CD8-positive, alpha-beta memory T cell (primary cell): ENCODE results near the gene KIN. TPM values are rescaled to one million over a fixed set of nuclear protein-coding genes. Genes with fewer than 3 reads are reported as not detected.
"Not testable (repeated sequence)": the region's sequence is repeated elsewhere in the genome, so short reads cannot be mapped to it uniquely, and the experiment has no call there.

Experiments used
- CTCF ChIA-PET: fragments of 350-600 bp; sonication (Branson Sonifier 250); formaldehyde crosslinking; loops from one replicate; lab custom pipeline; 2021; ENCODE audit warnings: antibody characterized with exemption; lab: Charles Lee
- POLR2A ChIA-PET: fragments of 350-600 bp; sonication (Branson Sonifier 250); formaldehyde crosslinking; loops from one replicate; lab custom pipeline; 2021; ENCODE audit warnings: antibody characterized with exemption; lab: Charles Lee
- DNase-seq, 5 donors: peaks; one replicate each; pipeline versions ENCODE4 v3.0.0 to v3.0.0-alpha.2; 2020 to 2022; ENCODE audit warnings: mixed read lengths in 1 of 5
- H3K27ac ChIP-seq: one replicate; pipeline ENCODE4 v1.7.0; 2013; ENCODE audit warnings: low read depth, mild to moderate bottlenecking, low read length, moderate library complexity
- H3K27me3 ChIP-seq: 2 replicates; pipeline ENCODE4 v1.7.0; 2013; ENCODE audit warnings: low read length, mild to moderate bottlenecking; ENCODE audit not compliant: insufficient read depth, poor library complexity, severe bottlenecking
- H3K36me3 ChIP-seq: 2 replicates; pipeline ENCODE4 v1.7.0; 2013; ENCODE audit warnings: mild to moderate bottlenecking, low read length, moderate library complexity; ENCODE audit not compliant: insufficient read depth
- H3K4me1 ChIP-seq: 2 replicates; pipeline ENCODE4 v1.7.0; 2013; ENCODE audit warnings: mild to moderate bottlenecking, low read length, moderate library complexity; ENCODE audit not compliant: insufficient read depth
- H3K4me3 ChIP-seq: 2 replicates; pipeline ENCODE4 v1.7.0; 2013; ENCODE audit warnings: mild to moderate bottlenecking, low read length
- H3K9me3 ChIP-seq: 2 replicates; pipeline ENCODE4 v1.7.0; 2013; ENCODE audit warnings: mild to moderate bottlenecking, low read length
- H3K27ac Mint-ChIP-seq, 8 donors: one replicate each; pipeline ENCODE4 v1.8.0; 2020 to 2021; ENCODE audit warnings: mixed read lengths in 8 of 8, mild to moderate bottlenecking in 6 of 8, inconsistent platforms in 3 of 8, moderate library complexity in 3 of 8
- H3K27me3 Mint-ChIP-seq, 2 donors: one replicate each; pipeline ENCODE4 v1.8.0; 2020 to 2021; ENCODE audit warnings: mixed read lengths in 2 of 2, mild to moderate bottlenecking in 1 of 2, moderate library complexity in 1 of 2
- H3K36me3 Mint-ChIP-seq, 3 donors: one replicate each; pipeline ENCODE4 v1.8.0; 2020 to 2021; ENCODE audit warnings: mixed read lengths in 3 of 3, inconsistent platforms in 1 of 3, mild to moderate bottlenecking in 1 of 3
- H3K4me1 Mint-ChIP-seq, 3 donors: one replicate each; pipeline ENCODE4 v1.8.0; 2020 to 2021; ENCODE audit warnings: mixed read lengths in 3 of 3, inconsistent platforms in 1 of 3, mild to moderate bottlenecking in 1 of 3
- H3K4me3 Mint-ChIP-seq, 7 donors: one replicate each; pipeline ENCODE4 v1.8.0; 2020 to 2021; ENCODE audit warnings: mixed read lengths in 7 of 7, mild to moderate bottlenecking in 6 of 7, moderate library complexity in 4 of 7, inconsistent platforms in 2 of 7
- H3K9me3 Mint-ChIP-seq, 5 donors: one replicate each; pipeline ENCODE4 v1.8.0; 2020 to 2022; ENCODE audit warnings: mixed read lengths in 5 of 5, mild to moderate bottlenecking in 3 of 5, moderate library complexity in 2 of 5, inconsistent platforms in 1 of 5
- polyA plus RNA-seq: library from polyadenylated mRNA; unstranded; fragments of 300-500 nt; fragmentation: Illumina TruSeq; gene quantifications from one replicate; pipeline ENCODE4 v1.2.3, GENCODE V29; 2021
- total RNA-seq, 2 experiments: library from RNA; stranded (reverse); gene quantifications; one replicate each; pipeline ENCODE4 v1.2.3, GENCODE V29; 2021

Gene KIN
- total and polyA plus RNA-seq, 3 experiments from 2014 or later = 4.8 to 17.7 (median 15.4) TPM

- CTCF ChIA-PET = no interaction called here
- no peak overlapping the region for H3K4me3 Mint-ChIP-seq
- Histone ChIP-seq H3K27ac (no peak overlapping the region), H3K27me3 (no peaks in the 10 kb centered on the region), H3K36me3 (no peaks in the 10 kb centered on the region), H3K4me1 (no peaks in the 10 kb centered on the region), H3K4me3 (no peak overlapping the region), H3K9me3 (no peaks in the 10 kb centered on the region)
- DNase-seq = no peak
- H3K27me3 Mint-ChIP-seq = peaks cover 16 to 46% of the 10 kb centered on the region in 2 donors
- peaks cover 0 to 1% (median 0%) of the 10 kb centered on the region in 5 donors for H3K9me3 Mint-ChIP-seq
- H3K4me1 Mint-ChIP-seq = no peaks in the 10 kb centered on the region
- H3K27ac Mint-ChIP-seq = no peak overlapping the region
- H3K36me3 Mint-ChIP-seq = peaks cover 0 to 4% (median 3%) of the 10 kb centered on the region in 3 donors
- POLR2A ChIA-PET = no interaction called here
Measured at GRCh38 chr10:7717767-7718166, 70.0 kb downstream of the KIN start.

- no peak overlapping the region for H3K27ac Mint-ChIP-seq
- no peaks in the 10 kb centered on the region for H3K9me3 Mint-ChIP-seq
- no peaks in the 10 kb centered on the region for H3K9me3 ChIP-seq
- H3K36me3 ChIP-seq = no peaks in the 10 kb centered on the region
- ChIA-PET CTCF (no interaction called here), POLR2A (no interaction called here)
- H3K4me3 Mint-ChIP-seq = no peak overlapping the region
- no peak overlapping the region for H3K4me3 ChIP-seq
- H3K27me3 Mint-ChIP-seq = peaks cover 21 to 57% of the 10 kb centered on the region in 2 donors
- no peak overlapping the region for H3K27ac ChIP-seq
- H3K4me1 ChIP-seq = no peaks in the 10 kb centered on the region
- H3K27me3 ChIP-seq = no peaks in the 10 kb centered on the region
- no peak for DNase-seq
- H3K4me1 Mint-ChIP-seq = no peaks in the 10 kb centered on the region
- peaks cover 0 to 3% (median 3%) of the 10 kb centered on the region in 3 donors for H3K36me3 Mint-ChIP-seq
Measured at GRCh38 chr10:7715515-7715914, 72.3 kb downstream of the KIN start.

- H3K9me3 ChIP-seq, POLR2A ChIA-PET, H3K36me3 ChIP-seq, H3K4me1 Mint-ChIP-seq, H3K4me1 ChIP-seq, H3K9me3 Mint-ChIP-seq, CTCF ChIA-PET, H3K27me3 ChIP-seq, H3K27ac Mint-ChIP-seq, H3K4me3 Mint-ChIP-seq, H3K27ac ChIP-seq, DNase-seq, H3K4me3 ChIP-seq, H3K36me3 Mint-ChIP-seq: not testable (repeated sequence)
- H3K27me3 Mint-ChIP-seq = peaks cover 14 to 48% of the 10 kb centered on the region in 2 donors
Measured at GRCh38 chr10:7711075-7711474, 76.7 kb downstream of the KIN start.

- CTCF ChIA-PET = no interaction called here
- peaks cover 1% of the 10 kb centered on the region for H3K27me3 ChIP-seq
Measured at GRCh38 chr10:7710446-7710845, 77.3 kb downstream of the KIN start.

GRCh38 chr10:7708832-7709231 is 79.0 kb downstream of the KIN start:
- H3K9me3 Mint-ChIP-seq = no peaks in the 10 kb centered on the region
- ChIA-PET CTCF (interaction anchor here (1.6 kb wide), 1 partner anchor 22 kb away, joined by 4 read pairs; no protein-coding TSS in a partner anchor), POLR2A (no interaction called here)
- Histone ChIP-seq H3K9me3 (no peaks in the 10 kb centered on the region), H3K36me3 (no peaks in the 10 kb centered on the region), H3K4me1 (no peaks in the 10 kb centered on the region), H3K27ac (no peak overlapping the region), H3K27me3 (peaks cover 6% of the 10 kb centered on the region), H3K4me3 (no peak overlapping the region)
- no peaks in the 10 kb centered on the region for H3K4me1 Mint-ChIP-seq
- H3K36me3 Mint-ChIP-seq = no peaks in the 10 kb centered on the region
- H3K27ac Mint-ChIP-seq = no peak overlapping the region
- no peak overlapping the region for H3K4me3 Mint-ChIP-seq
- DNase-seq = no peak
- peaks cover 15 to 52% of the 10 kb centered on the region in 2 donors for H3K27me3 Mint-ChIP-seq

More at GRCh38 chr10:7710446-7710845, 77.3 kb downstream of the KIN start:
- Mint-ChIP-seq H3K9me3 (no peaks in the 10 kb centered on the region), H3K36me3 (no peaks in the 10 kb centered on the region), H3K27me3 (peaks cover 13 to 47% of the 10 kb centered on the region in 2 donors), H3K4me3 (no peak overlapping the region), H3K27ac (no peak overlapping the region), H3K4me1 (no peaks in the 10 kb centered on the region)
- no peak overlapping the region for H3K27ac ChIP-seq
- H3K36me3 ChIP-seq = no peaks in the 10 kb centered on the region
- no peaks in the 10 kb centered on the region for H3K4me1 ChIP-seq
- POLR2A ChIA-PET = no interaction called here
- no peak overlapping the region for H3K4me3 ChIP-seq
- no peak for DNase-seq
- no peaks in the 10 kb centered on the region for H3K9me3 ChIP-seq

GRCh38 chr10:7707858-7708622 is 79.8 kb downstream of the KIN start:
- no peak overlapping the region for H3K27ac Mint-ChIP-seq
- H3K4me3 ChIP-seq = no peak overlapping the region
- no peak overlapping the region for H3K27ac ChIP-seq
- POLR2A ChIA-PET = no interaction called here
- no peaks in the 10 kb centered on the region for H3K4me1 Mint-ChIP-seq
- DNase-seq = no peak
- peaks cover 6% of the 10 kb centered on the region for H3K27me3 ChIP-seq
- H3K36me3 Mint-ChIP-seq = no peaks in the 10 kb centered on the region
- H3K9me3 ChIP-seq = no peaks in the 10 kb centered on the region
- H3K27me3 Mint-ChIP-seq = peaks cover 15 to 54% of the 10 kb centered on the region in 2 donors
- CTCF ChIA-PET = interaction anchor here (1.3 to 1.6 kb wide), 2 partner anchors 9 to 21 kb away, joined by 3 to 4 read pairs; no protein-coding TSS in a partner anchor
- no peaks in the 10 kb centered on the region for H3K9me3 Mint-ChIP-seq
- no peaks in the 10 kb centered on the region for H3K36me3 ChIP-seq
- H3K4me3 Mint-ChIP-seq = no peak overlapping the region
- no peaks in the 10 kb centered on the region for H3K4me1 ChIP-seq

GRCh38 chr10:7707102-7707501 is 80.7 kb downstream of the KIN start:
- CTCF ChIA-PET = interaction anchor here (1.3 to 1.6 kb wide), 2 partner anchors 8 to 20 kb away, joined by 3 to 4 read pairs; no protein-coding TSS in a partner anchor
- H3K27ac Mint-ChIP-seq = no peak overlapping the region
- H3K4me1 Mint-ChIP-seq = no peaks in the 10 kb centered on the region
- POLR2A ChIA-PET = no interaction called here
- H3K4me3 Mint-ChIP-seq = no peak overlapping the region
- H3K27me3 ChIP-seq = peaks cover 6% of the 10 kb centered on the region
- H3K27me3 Mint-ChIP-seq = peaks cover 13 to 57% of the 10 kb centered on the region in 2 donors
- H3K9me3 ChIP-seq = no peaks in the 10 kb centered on the region
- no peaks in the 10 kb centered on the region for H3K9me3 Mint-ChIP-seq
- H3K27ac ChIP-seq = no peak overlapping the region
- no peaks in the 10 kb centered on the region for H3K36me3 Mint-ChIP-seq
- no peak for DNase-seq
- H3K36me3 ChIP-seq = no peaks in the 10 kb centered on the region
- H3K4me3 ChIP-seq = no peak overlapping the region
- H3K4me1 ChIP-seq = no peaks in the 10 kb centered on the region

- Histone ChIP-seq H3K4me3 (no peak overlapping the region), H3K27ac (no peak overlapping the region), H3K9me3 (no peaks in the 10 kb centered on the region), H3K36me3 (no peaks in the 10 kb centered on the region), H3K4me1 (no peaks in the 10 kb centered on the region), H3K27me3 (peaks cover 6% of the 10 kb centered on the region)
- CTCF ChIA-PET = no interaction called here
- POLR2A ChIA-PET = no interaction called here
- no peaks in the 10 kb centered on the region for H3K36me3 Mint-ChIP-seq
- H3K27ac Mint-ChIP-seq = no peak overlapping the region
- no peak for DNase-seq
- H3K4me3 Mint-ChIP-seq = no peak overlapping the region
- H3K4me1 Mint-ChIP-seq = no peaks in the 10 kb centered on the region
- no peaks in the 10 kb centered on the region for H3K9me3 Mint-ChIP-seq
- peaks cover 13 to 56% of the 10 kb centered on the region in 2 donors for H3K27me3 Mint-ChIP-seq
Measured at GRCh38 chr10:7706534-7707073, 81.2 kb downstream of the KIN start.
